HEK293 (cell line): ENCODE measurements around the gene ZNF430.

Experiments
- CTCF ChIA-PET: fragments of 350-600 bp; formaldehyde crosslinking; extraction: SDS; loops from one replicate; lab custom pipeline; 2021; ENCODE audit warnings: antibody characterized with exemption; lab: Yijun Ruan, JAX
- POLR2A ChIA-PET: fragments of 300-600 bp; formaldehyde crosslinking; extraction: SDS; loops from one replicate; lab custom pipeline; 2020; ENCODE audit warnings: antibody characterized with exemption, inconsistent platforms; lab: Yijun Ruan, JAX
- H3K27ac ChIP-seq: fragments of 200-500 bp; sonication (Bioruptor generic); 2 replicates; pipeline ENCODE4 v1.5.1; 2014; ENCODE audit warnings: low read depth, low read length, control low read depth, inconsistent platforms; ENCODE audit errors: extremely low read depth
- H3K36me3 ChIP-seq, 2 experiments: fragments of 200-500 bp in 1 of 2; sonication (Bioruptor generic) in 1 of 2; 1 replicate in 1 of 2; 2 replicates in 1 of 2; pipeline ENCODE4 v1.5.1; 2014 to 2017; ENCODE audit warnings: inconsistent platforms in 2 of 2, low read length in 2 of 2; ENCODE audit not compliant: control insufficient read depth in 2 of 2, insufficient read depth in 1 of 2
- H3K4me1 ChIP-seq: fragments of 200-500 bp; sonication (Bioruptor generic); 2 replicates; pipeline ENCODE4 v1.5.1; 2014; ENCODE audit warnings: mild to moderate bottlenecking, low read length, inconsistent platforms; ENCODE audit not compliant: control insufficient read depth, insufficient read depth
- H3K4me3 ChIP-seq: 2 replicates; pipeline ENCODE4 v1.5.1; 2011; ENCODE audit warnings: low read depth, mild to moderate bottlenecking, control low read depth, low read length, moderate library complexity
- H3K9me3 ChIP-seq: fragments of 200-500 bp; sonication (Bioruptor generic); 2 replicates; pipeline ENCODE4 v1.5.1; 2014; ENCODE audit warnings: low read depth, low read length, inconsistent platforms; ENCODE audit not compliant: control insufficient read depth, insufficient read depth
- EGR2 ChIP-seq: fragments of 450-650 bp; formaldehyde crosslinking; IDR thresholded peaks from 2 replicates; pipeline ENCODE4 v1.5.1; 2016; ENCODE audit warnings: low read depth, missing biosample characterization, missing genetic modification characterization
- GLI4 ChIP-seq: fragments of 450-650 bp; formaldehyde crosslinking; IDR thresholded peaks from 2 replicates; pipeline ENCODE4 v1.5.1; 2016; ENCODE audit warnings: missing biosample characterization, missing genetic modification characterization
- SP2 ChIP-seq: fragments of 450-650 bp; formaldehyde crosslinking; IDR thresholded peaks from 2 replicates; pipeline ENCODE4 v1.5.1; 2016; ENCODE audit warnings: missing biosample characterization, missing genetic modification characterization
- TRIM28 ChIP-seq: IDR thresholded peaks from 2 replicates; pipeline ENCODE4 v1.6.1; 2011; ENCODE audit warnings: low read length, control low read depth, borderline replicate concordance
- YY1 ChIP-seq: fragments of 450-650 bp; formaldehyde crosslinking; IDR thresholded peaks from 2 replicates; pipeline ENCODE4 v1.5.1; 2018; ENCODE audit warnings: missing biosample characterization, missing genetic modification characterization
- YY2 ChIP-seq: fragments of 450-650 bp; formaldehyde crosslinking; IDR thresholded peaks from 2 replicates; pipeline ENCODE4 v1.5.1; 2016; ENCODE audit warnings: missing biosample characterization, missing genetic modification characterization
- ZBTB1 ChIP-seq: fragments of 450-650 bp; formaldehyde crosslinking; IDR thresholded peaks from 2 replicates; pipeline ENCODE4 v1.5.1; 2016; ENCODE audit warnings: missing biosample characterization, missing genetic modification characterization
- ZFHX2 ChIP-seq: fragments of 450-650 bp; formaldehyde crosslinking; conservative IDR thresholded peaks from 2 replicates; pipeline ENCODE4 v1.5.1; 2016; ENCODE audit warnings: missing biosample characterization, missing genetic modification characterization
- ZNF10 ChIP-seq: fragments of 450-650 bp; formaldehyde crosslinking; IDR thresholded peaks from 2 replicates; pipeline ENCODE4 v1.5.1; 2017; ENCODE audit warnings: missing biosample characterization, missing genetic modification characterization
- ZNF112 ChIP-seq: fragments of 450-650 bp; formaldehyde crosslinking; IDR thresholded peaks from 2 replicates; pipeline ENCODE4 v1.5.0; 2017; ENCODE audit warnings: missing biosample characterization, missing genetic modification characterization
- ZNF140 ChIP-seq: fragments of 450-650 bp; formaldehyde crosslinking; IDR thresholded peaks from 2 replicates; pipeline ENCODE4 v1.5.1; 2016; ENCODE audit warnings: missing biosample characterization, missing genetic modification characterization
- ZNF335 ChIP-seq: fragments of 450-650 bp; formaldehyde crosslinking; conservative IDR thresholded peaks from 2 replicates; pipeline ENCODE4 v1.5.1; 2016; ENCODE audit warnings: missing biosample characterization, missing genetic modification characterization
- ZNF350 ChIP-seq: fragments of 450-650 bp; formaldehyde crosslinking; IDR thresholded peaks from 2 replicates; pipeline ENCODE4 v1.5.0; 2017; ENCODE audit warnings: missing biosample characterization, mild to moderate bottlenecking, missing genetic modification characterization
- TF ChIP-seq, protein P1 (sequence below): sonication (generic); formaldehyde crosslinking; IDR thresholded peaks from 2 replicates; pipeline ENCODE4 v1.8.1; 2022; ENCODE audit warnings: mild to moderate bottlenecking, moderate library complexity, missing genetic modification reagents
- TF ChIP-seq, protein P2 (sequence below): fragments of 450-650 bp; formaldehyde crosslinking; IDR thresholded peaks from 2 replicates; pipeline ENCODE4 v1.5.1; 2016; ENCODE audit warnings: missing biosample characterization, missing genetic modification characterization
- TF ChIP-seq, protein P3 (sequence below): fragments of 450-650 bp; formaldehyde crosslinking; IDR thresholded peaks from 2 replicates; pipeline ENCODE4 v1.5.1; 2016; ENCODE audit warnings: missing biosample characterization, missing genetic modification characterization, borderline replicate concordance

The ZNF430 gene

DNA sequence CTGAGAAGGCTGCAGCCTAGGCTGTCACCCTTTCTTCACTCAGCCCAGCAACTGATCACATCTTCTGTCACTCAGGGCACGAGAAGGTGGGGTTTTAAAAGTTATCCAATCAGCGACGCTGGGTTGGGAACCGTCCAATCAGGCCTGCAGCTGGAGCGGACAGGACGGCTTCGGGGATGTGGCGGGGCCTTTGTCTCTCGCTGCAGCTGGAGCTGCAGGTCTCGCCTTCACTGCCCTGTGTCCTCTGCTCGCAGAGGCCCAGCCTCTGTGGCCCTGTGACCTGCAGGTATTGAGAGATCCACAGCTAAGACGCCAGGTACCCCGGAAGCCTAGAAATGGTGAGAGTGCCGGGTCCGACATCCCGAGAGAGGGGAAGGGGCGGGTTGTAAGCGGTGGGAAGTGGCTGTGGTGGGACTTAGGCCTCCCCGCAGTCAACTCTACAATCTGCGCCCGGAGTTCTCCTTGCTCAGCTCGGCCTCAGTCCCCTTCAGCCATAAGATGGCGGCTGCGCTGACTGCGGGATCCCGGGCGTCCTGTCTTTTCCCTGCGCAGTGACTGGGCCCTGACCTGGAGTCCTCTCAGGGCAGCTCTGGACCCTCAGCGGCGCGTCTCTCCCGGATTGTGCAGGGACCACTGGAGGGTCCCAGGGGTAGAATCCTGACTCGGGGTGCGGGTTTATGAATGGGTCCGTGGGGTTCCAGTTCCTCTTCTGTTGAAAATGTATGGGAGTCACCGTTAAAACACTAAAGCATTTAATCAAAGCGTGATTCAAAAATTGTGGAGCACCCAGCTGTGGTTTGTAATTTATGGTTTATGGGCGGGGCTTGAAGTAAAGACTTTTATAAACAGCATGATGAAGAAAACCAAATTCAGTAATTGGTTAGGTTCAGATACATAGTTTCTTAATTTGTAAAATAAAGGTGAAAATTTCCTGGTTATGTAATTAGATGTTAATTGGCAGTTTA is 61.8 kb downstream of the ZNF430 start, which contains the start of gene ZNF714 (continued):
- TF ChIP-seq, protein P1, sequence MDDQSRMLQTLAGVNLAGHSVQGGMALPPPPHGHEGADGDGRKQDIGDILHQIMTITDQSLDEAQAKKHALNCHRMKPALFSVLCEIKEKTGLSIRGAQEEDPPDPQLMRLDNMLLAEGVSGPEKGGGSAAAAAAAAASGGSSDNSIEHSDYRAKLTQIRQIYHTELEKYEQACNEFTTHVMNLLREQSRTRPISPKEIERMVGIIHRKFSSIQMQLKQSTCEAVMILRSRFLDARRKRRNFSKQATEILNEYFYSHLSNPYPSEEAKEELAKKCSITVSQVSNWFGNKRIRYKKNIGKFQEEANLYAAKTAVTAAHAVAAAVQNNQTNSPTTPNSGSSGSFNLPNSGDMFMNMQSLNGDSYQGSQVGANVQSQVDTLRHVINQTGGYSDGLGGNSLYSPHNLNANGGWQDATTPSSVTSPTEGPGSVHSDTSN (CRISPR knock-in tag) = peak; percentile 56; the same call in 1 of the 2 replicates
- TF ChIP-seq ZNF10 (tag by site-specific recombination) = peak; percentile 97
- TF ChIP-seq ZNF335 (tag by site-specific recombination) = peak; percentile 57
- TF ChIP-seq YY1 (tag by site-specific recombination) = peak; percentile 36; the same call in 1 of the 2 replicates
- TF ChIP-seq, protein P2, sequence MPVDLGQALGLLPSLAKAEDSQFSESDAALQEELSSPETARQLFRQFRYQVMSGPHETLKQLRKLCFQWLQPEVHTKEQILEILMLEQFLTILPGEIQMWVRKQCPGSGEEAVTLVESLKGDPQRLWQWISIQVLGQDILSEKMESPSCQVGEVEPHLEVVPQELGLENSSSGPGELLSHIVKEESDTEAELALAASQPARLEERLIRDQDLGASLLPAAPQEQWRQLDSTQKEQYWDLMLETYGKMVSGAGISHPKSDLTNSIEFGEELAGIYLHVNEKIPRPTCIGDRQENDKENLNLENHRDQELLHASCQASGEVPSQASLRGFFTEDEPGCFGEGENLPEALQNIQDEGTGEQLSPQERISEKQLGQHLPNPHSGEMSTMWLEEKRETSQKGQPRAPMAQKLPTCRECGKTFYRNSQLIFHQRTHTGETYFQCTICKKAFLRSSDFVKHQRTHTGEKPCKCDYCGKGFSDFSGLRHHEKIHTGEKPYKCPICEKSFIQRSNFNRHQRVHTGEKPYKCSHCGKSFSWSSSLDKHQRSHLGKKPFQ (tag by site-specific recombination) = peak; percentile 23; the same call in 1 of the 2 replicates
- TF ChIP-seq, protein P3, sequence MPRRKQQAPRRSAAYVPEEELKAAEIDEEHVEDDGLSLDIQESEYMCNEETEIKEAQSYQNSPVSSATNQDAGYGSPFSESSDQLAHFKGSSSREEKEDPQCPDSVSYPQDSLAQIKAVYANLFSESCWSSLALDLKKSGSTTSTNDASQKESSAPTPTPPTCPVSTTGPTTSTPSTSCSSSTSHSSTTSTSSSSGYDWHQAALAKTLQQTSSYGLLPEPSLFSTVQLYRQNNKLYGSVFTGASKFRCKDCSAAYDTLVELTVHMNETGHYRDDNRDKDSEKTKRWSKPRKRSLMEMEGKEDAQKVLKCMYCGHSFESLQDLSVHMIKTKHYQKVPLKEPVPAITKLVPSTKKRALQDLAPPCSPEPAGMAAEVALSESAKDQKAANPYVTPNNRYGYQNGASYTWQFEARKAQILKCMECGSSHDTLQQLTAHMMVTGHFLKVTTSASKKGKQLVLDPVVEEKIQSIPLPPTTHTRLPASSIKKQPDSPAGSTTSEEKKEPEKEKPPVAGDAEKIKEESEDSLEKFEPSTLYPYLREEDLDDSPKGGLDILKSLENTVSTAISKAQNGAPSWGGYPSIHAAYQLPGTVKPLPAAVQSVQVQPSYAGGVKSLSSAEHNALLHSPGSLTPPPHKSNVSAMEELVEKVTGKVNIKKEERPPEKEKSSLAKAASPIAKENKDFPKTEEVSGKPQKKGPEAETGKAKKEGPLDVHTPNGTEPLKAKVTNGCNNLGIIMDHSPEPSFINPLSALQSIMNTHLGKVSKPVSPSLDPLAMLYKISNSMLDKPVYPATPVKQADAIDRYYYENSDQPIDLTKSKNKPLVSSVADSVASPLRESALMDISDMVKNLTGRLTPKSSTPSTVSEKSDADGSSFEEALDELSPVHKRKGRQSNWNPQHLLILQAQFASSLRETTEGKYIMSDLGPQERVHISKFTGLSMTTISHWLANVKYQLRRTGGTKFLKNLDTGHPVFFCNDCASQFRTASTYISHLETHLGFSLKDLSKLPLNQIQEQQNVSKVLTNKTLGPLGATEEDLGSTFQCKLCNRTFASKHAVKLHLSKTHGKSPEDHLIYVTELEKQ = 0 out of 2 replicates have a peak, but pooled peaks have one; percentile 35
- TF ChIP-seq GLI4 (tag by site-specific recombination) = no peak
- no peak for TF ChIP-seq ZNF140 (tag by site-specific recombination)
- peak; percentile 43; the same call in 1 of the 2 replicates for TF ChIP-seq TRIM28
- TF ChIP-seq YY2 (tag by site-specific recombination) = no peak
- no peak for TF ChIP-seq ZBTB1 (tag by site-specific recombination)
- 0 out of 2 replicates have a peak, but pooled peaks have one; percentile 28 for TF ChIP-seq ZNF350 (tag by site-specific recombination)
- TF ChIP-seq SP2 (tag by site-specific recombination) = peak; percentile 89

DNA sequence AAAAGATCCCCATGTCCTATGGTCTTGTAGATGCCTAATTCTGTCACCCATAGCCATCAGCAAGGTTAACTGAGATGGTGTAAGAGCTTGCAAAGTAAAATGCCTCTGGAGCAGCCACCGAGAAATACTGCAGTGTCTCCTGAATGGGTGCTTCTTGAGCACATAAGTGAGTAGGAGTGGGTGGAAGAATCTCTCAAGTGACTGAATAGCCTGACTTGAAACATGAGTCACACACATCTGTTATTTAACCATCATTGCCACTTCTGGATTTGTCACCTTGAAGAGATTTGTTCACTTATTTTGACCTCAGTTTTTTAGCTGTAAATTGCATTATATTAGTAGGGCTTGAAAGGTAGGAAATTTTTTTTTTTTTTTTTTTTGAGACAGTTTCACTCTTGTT is 63.9 kb downstream of the ZNF430 start:
- no peak overlapping the region; the same call in 1 of the 2 replicates for H3K4me3 ChIP-seq
- ChIA-PET CTCF (interaction anchor here (0.7 kb wide), 1 partner anchor 220 kb away, joined by 3 read pairs; no protein-coding TSS in a partner anchor), POLR2A (interaction anchor here (0.5 to 2.8 kb wide), 3 partner anchors 8 to 1046 kb away, joined by 3 to 16 read pairs (median 4); no protein-coding TSS in a partner anchor)
- H3K9me3 ChIP-seq = no peaks in the 10 kb centered on the region
- peaks cover 9% of the 10 kb centered on the region; the same call in 1 of the 2 replicates for H3K4me1 ChIP-seq
- H3K27ac ChIP-seq = no peak overlapping the region
- TF ChIP-seq ZNF112 = no peak
- TF ChIP-seq ZFHX2 (tag by site-specific recombination) = 0 out of 2 replicates have a peak, but pooled peaks have one; percentile 15
- TF ChIP-seq EGR2 (tag by site-specific recombination) = 0 out of 2 replicates have a peak, but pooled peaks have one; percentile 14
- H3K36me3 ChIP-seq = peaks cover 16 to 48% of the 10 kb centered on the region in 2 experiments
